Rectal smooth muscle tissue (tissue), 1 donor: ENCODE measurements around the gene EPC2.

ENCODE experiments used
- H3K27ac ChIP-seq: one replicate; pipeline ENCODE4 v1.7.0; 2013; ENCODE audit warnings: low read depth, low read length, inconsistent platforms
- H3K27me3 ChIP-seq: one replicate; pipeline ENCODE4 v1.7.0; 2013; ENCODE audit warnings: low read length; ENCODE audit not compliant: control insufficient read depth, insufficient read depth
- H3K36me3 ChIP-seq: one replicate; pipeline ENCODE4 v1.7.0; 2013; ENCODE audit warnings: low read length; ENCODE audit not compliant: control insufficient read depth, insufficient read depth
- H3K4me1 ChIP-seq: one replicate; pipeline ENCODE4 v1.7.0; 2013; ENCODE audit warnings: low read length; ENCODE audit not compliant: control insufficient read depth, insufficient read depth
- H3K4me3 ChIP-seq: one replicate; pipeline ENCODE4 v1.7.0; 2013; ENCODE audit warnings: low read length
- H3K9ac ChIP-seq: one replicate; pipeline ENCODE4 v1.7.0; 2013; ENCODE audit warnings: low read length

The EPC2 gene

GRCh38 chr2:148813603-148814065 lies 169.1 kb downstream of the EPC2 start:
- Histone ChIP-seq H3K4me1 (peaks cover 9% of the 10 kb centered on the region), H3K4me3 (no peak overlapping the region), H3K27me3 (no peaks in the 10 kb centered on the region), H3K9ac (no peak overlapping the region), H3K27ac (no peak overlapping the region), H3K36me3 (no peaks in the 10 kb centered on the region)

GRCh38 chr2:148814143-148814859 lies 169.8 kb downstream of the EPC2 start:
- H3K4me1 ChIP-seq, result peaks cover 9% of the 10 kb centered on the region
- no peak overlapping the region for H3K9ac ChIP-seq
- H3K4me3 ChIP-seq, result no peak overlapping the region
- no peaks in the 10 kb centered on the region for H3K27me3 ChIP-seq
- H3K27ac ChIP-seq, result no peak overlapping the region
- H3K36me3 ChIP-seq, result no peaks in the 10 kb centered on the region

- no peaks in the 10 kb centered on the region for H3K27me3 ChIP-seq
- H3K4me3 ChIP-seq, result no peak overlapping the region
- peaks cover 9% of the 10 kb centered on the region for H3K4me1 ChIP-seq
- H3K9ac ChIP-seq, result no peak overlapping the region
- H3K36me3 ChIP-seq, result no peaks in the 10 kb centered on the region
- H3K27ac ChIP-seq, result no peak overlapping the region
Observed at GRCh38 chr2:148814860-148815419, 170.4 kb downstream of the EPC2 start.

- no peak overlapping the region for H3K9ac ChIP-seq
- no peaks in the 10 kb centered on the region for H3K36me3 ChIP-seq
- H3K27me3 ChIP-seq, result no peaks in the 10 kb centered on the region
- no peak overlapping the region for H3K27ac ChIP-seq
- H3K4me1 ChIP-seq, result peaks cover 9% of the 10 kb centered on the region
- H3K4me3 ChIP-seq, result no peak overlapping the region
Observed at GRCh38 chr2:148816176-148816575, 171.6 kb downstream of the EPC2 start.

- Histone ChIP-seq H3K27ac (no peak overlapping the region), H3K36me3 (no peaks in the 10 kb centered on the region), H3K27me3 (no peaks in the 10 kb centered on the region), H3K4me3 (no peak overlapping the region), H3K4me1 (peaks cover 9% of the 10 kb centered on the region), H3K9ac (no peak overlapping the region)
Observed at GRCh38 chr2:148817210-148817708, 172.7 kb downstream of the EPC2 start.

GRCh38 chr2:148819019-148819585 lies 174.6 kb downstream of the EPC2 start:
- no peaks in the 10 kb centered on the region for H3K36me3 ChIP-seq
- H3K4me1 ChIP-seq, result peaks cover 6% of the 10 kb centered on the region
- no peak overlapping the region for H3K9ac ChIP-seq

GRCh38 chr2:148824190-148824589 lies 179.6 kb downstream of the EPC2 start:
- no peak overlapping the region for H3K9ac ChIP-seq
- H3K27me3 ChIP-seq, result no peaks in the 10 kb centered on the region
- no peak overlapping the region for H3K27ac ChIP-seq
- H3K4me3 ChIP-seq, result no peak overlapping the region
- no peaks in the 10 kb centered on the region for H3K4me1 ChIP-seq
- H3K36me3 ChIP-seq, result no peaks in the 10 kb centered on the region

More at GRCh38 chr2:148819019-148819585, 174.6 kb downstream of the EPC2 start:
- no peak overlapping the region for H3K4me3 ChIP-seq
- H3K27me3 ChIP-seq, result no peaks in the 10 kb centered on the region
- H3K27ac ChIP-seq, result no peak overlapping the region

GRCh38 chr2:148826791-148827190 lies 182.2 kb downstream of the EPC2 start:
- Histone ChIP-seq H3K4me3 (no peak overlapping the region), H3K27me3 (no peaks in the 10 kb centered on the region), H3K9ac (no peak overlapping the region), H3K27ac (no peak overlapping the region), H3K36me3 (no peaks in the 10 kb centered on the region), H3K4me1 (no peaks in the 10 kb centered on the region)

GRCh38 chr2:148828941-148829340 lies 184.4 kb downstream of the EPC2 start:
- Histone ChIP-seq H3K27me3 (no peaks in the 10 kb centered on the region), H3K9ac (no peak overlapping the region), H3K36me3 (no peaks in the 10 kb centered on the region), H3K4me3 (no peak overlapping the region), H3K27ac (no peak overlapping the region), H3K4me1 (no peaks in the 10 kb centered on the region)

- H3K4me1 ChIP-seq, result no peaks in the 10 kb centered on the region
- no peak overlapping the region for H3K4me3 ChIP-seq
Observed at GRCh38 chr2:148829618-148830017, 185.1 kb downstream of the EPC2 start.

GRCh38 chr2:148832637-148833036 lies 188.1 kb downstream of the EPC2 start:
- Histone ChIP-seq H3K4me1 (no peaks in the 10 kb centered on the region), H3K9ac (no peak overlapping the region), H3K4me3 (no peak overlapping the region), H3K27me3 (no peaks in the 10 kb centered on the region), H3K27ac (no peak overlapping the region), H3K36me3 (no peaks in the 10 kb centered on the region)

More at GRCh38 chr2:148829618-148830017, 185.1 kb downstream of the EPC2 start:
- Histone ChIP-seq H3K9ac (no peak overlapping the region), H3K36me3 (no peaks in the 10 kb centered on the region), H3K27me3 (no peaks in the 10 kb centered on the region), H3K27ac (no peak overlapping the region)
